ENCODE results near the gene TBC1D8.

TBC1D8 gene

DNA sequence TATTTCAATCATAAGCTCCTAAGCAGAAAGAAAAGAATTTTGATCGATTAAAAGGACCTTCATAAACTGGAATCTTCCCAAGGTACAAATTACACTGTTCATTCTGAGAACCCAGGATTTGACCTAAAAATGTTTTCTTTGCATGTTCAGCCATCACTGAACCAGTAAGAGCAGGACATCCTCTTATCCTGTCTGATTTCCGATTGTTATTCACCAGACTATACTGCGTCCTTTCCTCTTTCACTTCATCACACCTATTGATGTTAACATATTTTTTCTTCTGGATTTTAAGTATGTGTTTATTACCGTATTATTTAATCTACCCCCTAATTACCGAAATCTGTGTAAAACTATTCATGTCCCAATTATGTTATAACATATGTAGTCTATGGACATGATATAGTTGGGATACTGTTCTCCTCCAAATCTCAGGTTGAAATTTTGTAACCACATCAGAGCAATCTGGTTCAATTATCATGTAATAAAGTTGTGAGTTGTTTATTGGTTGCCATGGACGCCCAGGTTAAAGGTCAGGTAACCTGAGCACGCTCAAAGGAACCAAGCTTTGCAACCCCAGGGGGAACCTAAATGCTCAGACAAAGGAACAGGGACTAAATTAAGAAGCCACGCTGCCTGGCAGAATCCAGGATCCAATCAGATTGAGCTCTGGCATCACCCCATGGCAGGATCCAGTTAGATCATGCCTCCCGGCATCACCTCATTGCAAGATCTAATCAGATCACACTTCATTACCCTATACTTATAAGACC is 11.6 kb upstream of the TBC1D8 start:
- DNase-seq (ENCODE audit: low read depth): no peak

DNA sequence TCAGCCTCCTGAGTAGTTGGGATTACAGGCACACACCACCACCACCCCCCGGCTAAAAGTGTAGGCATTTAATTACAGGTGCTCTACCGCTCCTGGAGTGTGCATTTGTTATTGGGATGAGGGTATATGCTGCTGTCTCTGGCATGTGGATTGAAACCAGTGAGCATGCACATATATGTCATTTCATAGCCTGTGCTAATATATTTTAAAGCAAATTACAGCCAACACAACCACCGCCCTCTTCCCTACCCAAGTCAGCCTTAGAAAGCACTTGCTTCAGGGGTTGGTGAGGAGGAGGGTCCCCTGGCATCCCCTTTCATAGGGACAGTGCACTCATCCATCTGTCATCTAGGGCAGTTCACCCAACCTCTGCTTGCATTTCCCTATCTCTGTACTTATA is 10.5 kb upstream of the TBC1D8 start:
- no peak for DNase-seq (ENCODE audit: low read depth)

DNA sequence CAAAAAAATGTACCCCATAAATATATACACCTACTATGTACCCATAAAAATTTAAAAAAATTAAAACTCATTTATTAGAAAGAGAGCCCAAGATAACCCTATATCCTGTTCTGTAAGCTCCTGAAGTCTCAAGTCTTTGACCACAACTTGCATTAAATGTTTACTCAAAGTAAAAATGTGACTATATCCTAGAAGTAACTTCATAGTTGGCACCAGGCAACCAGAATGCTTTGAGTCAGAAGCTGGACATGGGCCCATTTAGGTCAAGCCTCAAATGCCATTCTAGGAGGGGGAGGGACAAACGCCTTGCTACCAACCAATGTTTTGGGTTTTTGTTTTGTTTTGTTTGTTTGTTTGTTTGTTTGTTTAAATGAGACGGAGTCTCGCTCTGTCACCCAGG is 9.3 kb upstream of the TBC1D8 start:
- DNase-seq (ENCODE audit: low read depth): peak; percentile 44

DNA sequence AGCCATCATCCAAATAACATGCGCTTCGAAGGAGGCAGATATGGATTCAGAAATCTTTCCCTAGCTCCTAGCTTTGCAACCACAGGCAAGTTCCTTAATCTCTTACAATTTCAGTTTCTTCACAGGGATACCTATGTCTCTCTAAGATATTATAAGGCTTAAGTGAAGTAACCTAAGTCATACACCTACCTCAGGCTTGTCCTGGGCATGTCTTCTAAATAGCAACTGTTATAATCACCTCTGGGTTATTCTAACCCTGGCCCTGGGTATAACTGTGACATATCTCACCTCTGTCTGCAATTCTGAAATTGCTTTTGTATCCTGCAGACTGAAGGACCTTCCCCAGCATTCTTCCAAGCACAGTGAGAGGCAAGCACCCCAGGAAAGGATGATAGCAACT is 8.3 kb upstream of the TBC1D8 start:
- no peak for DNase-seq (ENCODE audit: low read depth)

DNA sequence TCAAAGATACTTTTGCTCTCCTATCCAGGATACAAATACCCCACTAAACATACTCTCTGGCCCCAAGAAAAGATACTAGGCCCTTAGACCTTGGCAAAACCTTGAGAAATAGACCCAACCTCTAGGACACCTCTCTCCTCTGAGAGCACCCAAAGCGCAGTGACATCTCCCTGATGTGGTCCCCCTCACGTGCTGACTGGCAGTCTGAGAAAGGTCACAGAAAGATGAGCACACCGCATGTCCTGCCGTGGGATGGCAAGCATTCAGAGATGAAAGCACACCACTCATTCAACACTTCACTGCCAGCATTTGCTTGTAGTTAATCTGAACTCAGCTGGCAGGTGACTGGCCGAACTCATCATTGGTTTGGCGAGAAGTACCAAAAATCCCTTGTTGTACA is 6.1 kb upstream of the TBC1D8 start:
- DNase-seq (ENCODE audit: low read depth): no peak

DNA sequence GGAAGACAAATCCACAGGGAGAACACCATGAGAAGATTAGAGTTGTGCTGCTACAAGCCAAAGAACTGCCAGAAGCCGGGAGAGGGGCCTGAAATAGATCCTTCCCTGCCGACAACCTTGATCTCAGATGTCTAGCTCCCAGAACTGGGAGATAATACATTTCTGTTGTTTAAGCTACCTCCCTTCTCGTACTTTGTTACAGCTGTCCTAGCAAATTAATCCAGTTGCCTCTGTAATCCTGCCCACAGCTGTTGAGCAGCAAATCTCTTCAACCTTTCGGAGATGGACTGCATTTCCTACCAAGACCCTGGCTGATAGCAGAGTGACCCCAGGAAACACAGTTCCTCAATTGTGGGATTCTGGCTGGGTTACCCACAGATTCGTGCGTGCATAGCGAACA is 2.6 kb upstream of the TBC1D8 start:
- no peak for DNase-seq (ENCODE audit: low read depth)

DNA sequence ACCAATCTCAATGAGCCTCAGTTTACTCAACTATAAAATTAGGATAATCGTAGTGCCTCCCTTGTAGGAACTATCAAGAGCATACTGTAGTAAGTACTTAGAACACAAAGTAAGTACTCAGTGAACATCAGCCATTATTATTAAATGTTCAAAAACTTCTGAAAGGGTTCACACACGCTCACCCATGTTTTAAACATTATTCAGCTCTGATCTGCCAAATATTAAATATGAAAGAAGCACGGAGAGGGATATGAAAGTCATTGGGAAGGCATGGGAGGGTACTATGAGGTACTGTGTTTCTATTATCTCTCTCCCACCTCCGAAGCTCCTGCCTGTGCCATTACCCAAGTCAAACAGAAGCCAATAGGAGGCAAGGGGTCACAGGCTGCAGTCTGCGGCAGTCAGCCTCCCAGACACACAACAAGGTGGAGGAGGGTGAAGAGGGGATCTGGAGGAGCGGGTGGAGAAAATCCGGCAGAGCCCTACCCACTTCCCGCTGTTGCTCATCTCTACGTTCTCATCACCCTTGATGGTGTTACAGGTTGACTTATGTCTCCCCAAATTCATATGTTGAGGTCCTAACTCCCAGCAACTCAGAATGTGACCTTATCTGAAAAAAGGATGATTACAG is 2.0 kb upstream of the TBC1D8 start:
- no peak for DNase-seq (ENCODE audit: low read depth)

DNA sequence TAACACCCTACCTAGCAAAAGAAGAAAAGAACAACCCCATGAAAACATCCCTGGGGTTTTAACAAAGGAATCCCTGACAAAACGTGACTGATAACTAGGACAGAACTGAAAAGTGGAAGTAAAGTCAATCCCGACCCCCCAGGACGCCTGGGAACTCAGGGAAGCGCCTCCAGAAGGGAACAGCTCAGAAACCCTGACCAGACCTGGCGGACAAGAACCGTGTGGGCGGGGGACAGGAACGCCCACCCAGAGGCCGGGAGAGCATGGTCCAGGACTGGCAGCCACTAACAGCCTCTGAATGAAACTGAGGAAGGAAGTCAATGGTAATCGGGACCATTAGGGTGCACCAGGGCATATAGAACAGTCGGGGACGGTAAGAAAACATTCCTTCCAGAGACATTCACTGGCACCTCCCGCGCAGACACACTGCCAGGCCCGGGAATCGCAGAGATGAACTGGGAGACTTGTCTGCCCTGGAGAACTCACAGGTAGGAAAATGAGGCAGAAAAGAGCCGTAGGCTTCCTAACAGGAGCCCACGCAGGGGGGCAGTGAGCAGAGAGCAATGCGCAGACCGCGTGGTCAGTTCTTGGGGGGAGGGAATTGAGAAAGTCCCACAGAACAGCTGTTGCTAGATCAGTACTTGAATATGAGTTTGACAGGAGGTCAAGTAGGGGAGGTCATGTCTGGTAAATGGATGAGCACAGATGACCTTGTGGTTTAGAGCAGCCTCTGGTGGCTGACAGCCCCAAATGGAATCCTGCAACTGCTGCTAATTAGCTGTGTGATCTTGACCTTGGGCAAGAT is 1.3 kb upstream of the TBC1D8 start:
- peak; percentile 53 for DNase-seq (ENCODE audit: low read depth)

DNA sequence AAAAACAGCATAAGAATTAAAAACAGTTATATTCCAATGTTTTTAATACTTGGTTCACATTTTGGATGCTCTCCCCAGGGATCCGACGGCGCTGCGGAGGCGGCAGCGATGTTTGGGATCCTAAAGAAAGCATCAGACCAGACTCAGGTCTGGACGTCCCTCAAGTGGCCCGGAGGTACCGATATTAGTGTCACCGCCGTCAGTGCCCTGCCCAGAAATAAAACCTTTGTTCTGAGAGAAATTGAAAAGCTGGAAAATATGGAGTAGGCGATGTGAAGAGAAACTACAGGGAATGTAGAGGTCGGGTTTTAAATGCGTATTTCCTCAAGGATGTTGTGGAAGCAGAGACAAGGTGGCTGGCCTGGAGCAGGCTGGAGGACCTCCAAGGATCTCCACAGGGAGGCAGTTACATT is 683 bp upstream of the TBC1D8 start:
- DNase-seq (ENCODE audit: low read depth): peak; percentile 4

DNA sequence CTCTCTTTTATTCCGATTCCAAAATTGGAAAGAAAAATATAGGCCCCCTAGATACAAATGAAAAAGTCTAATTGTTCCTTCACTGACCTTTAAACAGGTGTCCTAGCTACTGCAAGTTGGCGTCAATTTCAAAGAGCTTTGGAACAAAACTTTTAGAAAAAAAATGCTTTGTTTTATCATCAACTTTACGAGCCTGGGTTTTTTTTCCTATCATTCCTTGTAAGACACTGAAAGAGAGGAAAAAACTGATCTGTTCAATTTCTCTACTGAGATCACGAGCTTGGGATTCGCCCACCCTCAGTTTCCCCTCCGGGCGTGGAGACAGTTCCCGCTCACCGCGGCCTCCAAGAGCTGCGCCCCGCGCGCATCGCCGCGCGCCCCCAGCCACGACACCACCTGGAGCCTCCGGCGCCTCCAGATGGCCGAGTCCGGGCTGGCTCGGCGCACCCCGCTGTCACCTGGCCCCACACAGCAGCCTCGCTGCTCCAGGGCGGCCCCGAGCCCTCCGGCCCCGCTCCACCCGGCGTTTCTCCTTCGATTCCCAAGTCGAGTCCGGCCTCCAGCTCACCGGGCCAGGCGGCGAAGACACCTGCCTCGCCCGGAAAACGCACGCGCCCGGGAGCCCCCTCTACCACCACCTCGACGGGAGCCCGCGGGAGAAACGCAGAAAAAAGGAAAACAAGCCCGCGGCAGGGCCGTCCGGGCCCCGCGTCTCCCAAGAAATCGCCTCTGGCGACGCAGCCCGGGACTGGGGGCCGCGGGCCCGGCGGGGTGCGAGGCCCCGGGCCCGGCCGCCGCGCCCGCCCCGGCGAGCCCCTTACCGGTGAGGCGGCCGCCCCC is 656 bp downstream of the TBC1D8 start:
- DNase-seq (ENCODE audit: low read depth): no peak

DNA sequence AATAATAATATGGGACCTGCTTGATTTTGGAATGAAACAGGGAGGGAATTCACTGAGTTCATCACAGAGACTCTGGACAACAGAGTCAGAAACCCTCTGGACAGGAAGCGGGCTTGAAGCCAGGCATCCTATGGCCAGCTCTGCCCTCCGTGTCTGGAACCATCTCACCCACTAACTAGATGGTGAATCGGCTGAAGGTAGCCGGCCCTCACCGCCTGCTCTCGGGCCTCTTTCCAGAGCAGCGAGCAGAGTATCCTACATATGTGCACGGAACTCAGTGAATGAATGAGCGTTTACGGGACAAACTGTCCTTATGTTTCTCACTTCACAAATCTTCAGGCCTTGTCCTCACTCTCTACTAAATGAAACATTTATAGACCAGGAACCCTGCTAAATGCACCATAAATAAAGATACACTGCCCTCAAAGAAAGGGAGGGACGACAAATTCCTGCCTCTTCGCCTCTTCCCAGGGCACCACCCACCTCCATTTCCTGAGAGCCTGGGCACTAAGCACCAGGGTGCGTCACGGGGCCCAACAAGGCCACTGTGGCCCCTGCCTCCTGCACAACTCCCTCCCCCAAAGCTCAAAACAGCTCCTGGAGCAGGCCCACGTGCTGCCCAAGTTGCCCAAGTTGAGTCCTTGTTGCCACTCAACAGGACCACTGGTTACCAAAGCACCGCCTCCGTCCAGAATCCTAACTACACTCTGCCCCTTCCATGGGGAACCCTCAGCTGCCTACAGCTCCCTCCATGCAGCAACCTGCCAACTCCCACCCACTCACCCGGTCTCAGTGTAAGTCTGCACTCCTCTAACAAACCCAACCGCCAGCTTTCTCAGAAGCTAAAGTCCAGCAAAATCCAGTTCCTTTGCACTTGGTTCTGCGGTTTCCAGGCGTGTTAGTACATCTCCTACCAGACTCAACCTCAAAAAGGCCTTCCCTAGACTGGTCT is 1.7 kb downstream of the TBC1D8 start:
- no peak for DNase-seq (ENCODE audit: low read depth)

DNA sequence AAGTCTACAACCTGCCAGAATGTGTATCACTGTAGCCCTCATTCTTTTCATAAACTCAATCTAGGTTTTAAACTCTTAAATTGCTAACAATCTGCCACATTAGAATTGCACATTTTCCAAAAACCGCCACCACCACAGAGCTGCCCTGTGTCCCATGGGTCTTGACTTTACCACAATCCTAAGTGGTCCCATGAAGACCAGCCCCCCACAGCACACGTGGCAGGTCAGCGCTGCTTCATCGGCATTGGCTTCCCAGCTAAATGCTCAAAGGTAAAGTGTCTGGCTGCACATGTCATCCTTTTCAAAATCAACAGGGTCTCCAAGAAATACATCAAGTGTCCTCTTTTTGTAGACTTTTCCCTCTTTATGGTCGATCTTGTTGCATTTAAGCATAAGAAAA is 2.4 kb downstream of the TBC1D8 start:
- no peak for DNase-seq (ENCODE audit: low read depth)

DNA sequence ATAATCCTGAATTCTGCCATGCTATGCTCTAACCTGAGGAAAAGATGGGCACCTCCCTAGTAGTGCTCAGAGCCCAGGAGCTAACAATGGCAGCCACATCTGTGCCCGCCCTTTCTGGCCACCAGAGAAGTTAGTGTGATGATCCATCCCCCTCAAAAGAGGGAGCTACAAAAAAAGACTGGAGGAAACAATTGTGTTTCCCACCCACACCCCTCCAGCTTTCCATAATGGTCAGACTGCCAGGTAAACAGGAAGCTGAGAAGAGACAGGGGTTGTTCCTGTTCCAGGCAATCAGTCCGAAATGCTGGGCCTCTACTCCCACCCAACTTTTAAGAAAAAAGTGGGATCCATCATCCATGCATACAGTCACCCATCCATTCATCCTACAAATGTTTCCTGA is 3.2 kb downstream of the TBC1D8 start:
- no peak for DNase-seq (ENCODE audit: low read depth)

DNA sequence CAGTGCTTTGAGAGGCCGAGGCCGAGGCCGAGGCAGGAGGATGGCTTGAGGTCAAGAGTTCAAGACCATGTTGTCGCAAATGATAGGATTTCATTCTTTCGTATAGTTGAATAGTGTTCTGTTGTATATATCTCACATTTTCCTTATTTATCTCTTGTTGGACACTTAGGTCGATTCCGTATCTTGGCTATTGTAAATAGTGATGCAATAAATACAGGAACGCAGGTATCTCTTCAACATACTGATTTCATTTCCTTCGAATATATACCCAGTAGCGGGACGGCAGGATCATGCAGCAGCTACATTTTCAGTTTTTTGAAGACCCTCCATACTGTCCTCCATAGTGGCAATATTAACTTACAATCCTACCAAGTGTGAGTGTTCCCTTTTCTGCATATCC is 4.1 kb downstream of the TBC1D8 start:
- no peak for DNase-seq (ENCODE audit: low read depth)

DNA sequence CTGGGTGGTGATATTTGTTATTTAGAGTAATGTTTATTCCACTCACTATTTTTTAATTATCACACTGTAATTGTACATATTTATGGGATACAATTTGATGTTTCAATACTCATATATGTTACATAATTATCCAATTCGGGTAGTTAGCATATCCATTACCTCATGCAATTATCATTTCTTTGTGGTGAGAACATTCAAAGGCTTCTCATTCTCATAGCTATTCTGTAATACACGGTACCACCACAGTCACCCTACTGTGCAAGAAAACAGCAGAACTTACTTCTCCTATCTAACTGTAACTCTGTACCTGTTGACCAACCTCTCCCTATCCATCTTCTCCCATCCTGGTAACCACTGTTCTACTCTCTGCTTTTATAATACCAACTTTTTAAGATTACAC is 4.6 kb downstream of the TBC1D8 start:
- DNase-seq (ENCODE audit: low read depth): no peak

DNA sequence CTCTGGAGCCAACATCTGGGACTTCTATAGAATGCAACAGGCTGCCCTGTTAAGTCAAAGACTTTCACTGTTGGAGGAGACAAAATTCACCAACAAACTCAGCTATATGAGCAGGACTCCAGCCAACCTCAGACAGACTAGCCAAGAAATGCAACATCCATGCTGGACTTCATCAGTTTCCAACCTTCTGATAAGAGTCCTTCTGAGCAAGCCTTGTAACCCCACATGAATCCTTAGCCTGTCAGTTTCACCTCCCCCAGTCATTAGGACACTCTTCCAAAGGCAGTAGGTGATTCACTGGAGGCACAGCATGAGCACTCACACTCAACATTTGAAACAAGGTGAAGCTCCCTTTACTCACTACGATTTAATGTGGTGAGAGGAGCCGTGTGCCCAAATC is 5.8 kb downstream of the TBC1D8 start:
- peak; percentile 8 for DNase-seq (ENCODE audit: low read depth)

DNA sequence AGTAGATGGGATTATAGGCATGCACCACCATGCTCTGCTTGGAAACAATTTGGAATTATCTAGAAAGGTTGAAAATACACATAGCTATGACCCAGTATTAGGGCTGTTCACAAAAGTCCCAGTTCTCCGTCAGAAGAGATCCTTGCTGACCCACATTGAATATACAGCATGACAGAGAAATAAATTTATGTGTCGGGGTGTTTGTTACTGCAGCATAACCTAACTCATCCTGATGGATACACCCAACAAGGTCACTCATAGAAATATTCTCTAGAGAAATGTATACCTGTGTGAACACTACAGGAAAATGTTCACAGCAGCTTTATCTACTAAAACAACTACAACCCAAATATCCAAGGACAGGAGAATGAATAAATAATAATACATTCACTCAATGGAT is 9.0 kb downstream of the TBC1D8 start:
- DNase-seq (ENCODE audit: low read depth): no peak

DNA sequence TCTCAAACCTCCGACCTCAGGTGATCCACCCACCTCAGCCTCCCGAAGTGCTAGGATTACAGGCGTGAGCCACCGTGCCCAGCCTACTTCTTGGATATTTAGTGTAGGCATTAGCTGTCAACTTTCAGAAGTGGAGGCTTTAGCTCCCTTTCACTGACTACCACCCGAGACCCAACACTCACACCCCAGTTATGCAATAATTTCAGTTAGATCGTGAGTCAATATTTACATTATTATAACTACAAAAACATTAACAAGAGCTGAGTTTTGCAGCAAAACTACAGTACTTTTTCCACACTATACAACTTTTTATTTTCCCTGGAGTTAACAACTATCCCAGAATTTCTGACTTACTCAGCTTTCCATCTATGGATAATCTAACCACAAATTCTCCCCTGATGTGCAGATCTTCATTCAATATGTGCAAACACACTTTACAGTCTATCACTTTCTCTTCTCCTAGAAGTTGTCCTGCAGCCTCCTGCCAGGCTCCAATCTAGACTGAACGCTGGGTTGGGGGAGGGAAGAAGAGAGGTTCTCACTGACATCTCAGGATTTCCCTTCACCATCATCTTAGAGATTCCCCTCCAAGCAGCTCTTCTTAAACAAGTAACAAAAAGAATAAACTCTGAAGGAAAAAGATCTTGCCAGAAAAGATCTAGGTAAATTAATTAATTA is 10.1 kb downstream of the TBC1D8 start:
- peak; percentile 37 for DNase-seq (ENCODE audit: low read depth)

DNA sequence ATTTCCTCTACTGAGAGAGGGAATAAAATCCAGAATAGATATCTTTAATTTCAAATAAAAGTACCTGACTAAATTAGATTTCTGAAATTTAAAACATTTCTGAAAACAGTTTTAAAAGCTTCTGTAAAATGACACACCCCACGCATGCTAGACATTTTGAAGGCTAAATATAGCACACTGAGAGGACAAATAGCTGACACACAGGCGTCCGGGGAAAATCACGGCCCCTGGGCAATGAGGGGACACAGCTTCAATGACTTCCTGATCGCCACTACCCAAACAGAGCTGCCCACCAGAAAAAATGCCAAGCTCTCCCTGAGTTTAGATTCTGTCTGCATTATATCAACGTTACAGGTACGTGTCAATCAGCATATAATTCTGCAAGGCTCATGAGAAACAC is 10.9 kb downstream of the TBC1D8 start:
- no peak for DNase-seq (ENCODE audit: low read depth)

DNA sequence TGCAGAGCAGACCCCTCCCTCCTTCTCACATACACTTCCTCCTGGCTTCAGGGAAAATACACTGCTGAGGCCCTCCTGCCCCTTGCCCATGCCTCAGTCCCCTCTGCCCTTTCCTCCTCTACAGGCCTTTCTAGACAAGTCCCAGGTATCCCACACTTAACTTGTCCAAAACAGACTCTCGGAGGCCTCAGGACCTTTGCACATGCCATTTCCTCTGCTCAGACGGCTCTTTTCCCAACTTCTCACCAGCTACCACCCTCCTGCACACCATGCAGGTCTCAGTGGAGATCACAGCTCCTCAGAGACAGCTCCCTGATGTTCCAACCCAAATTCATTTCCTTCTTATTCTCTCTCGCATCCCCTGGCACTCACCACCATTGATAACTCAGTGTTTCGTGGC is 11.7 kb downstream of the TBC1D8 start:
- no peak for DNase-seq (ENCODE audit: low read depth)
